Activated naive CD4-positive, alpha-beta T cell treated with anti-CD3 and anti-CD28 coated beads for 36 hours (primary cell): ENCODE measurements around the gene DUSP28. TPM values are rescaled to one million over a fixed set of nuclear protein-coding genes. Genes with fewer than 3 reads are reported as not detected.
"Not testable (repeated sequence)": the region's sequence is repeated elsewhere in the genome, so short reads cannot be mapped to it uniquely, and the experiment has no call there.

Experiments used
- CTCF ChIA-PET: fragments of 350-600 bp; sonication (Branson Sonifier 250); formaldehyde crosslinking; loops from one replicate; lab custom pipeline; 2021; ENCODE audit warnings: antibody characterized with exemption; lab: Charles Lee
- DNase-seq: peaks from one replicate; pipeline ENCODE4 v3.0.0-alpha.2; 2020
- H3K27ac Mint-ChIP-seq: one replicate; pipeline ENCODE4 v1.8.0; 2021; ENCODE audit warnings: mild to moderate bottlenecking, mixed read lengths
- H3K27me3 Mint-ChIP-seq: one replicate; pipeline ENCODE4 v1.8.0; 2021; ENCODE audit warnings: low read depth, mixed read lengths
- H3K36me3 Mint-ChIP-seq: one replicate; pipeline ENCODE4 v1.8.0; 2021; ENCODE audit warnings: low read depth, mixed read lengths
- H3K4me1 Mint-ChIP-seq: one replicate; pipeline ENCODE4 v1.8.0; 2021; ENCODE audit warnings: low read depth, mixed read lengths
- H3K4me3 Mint-ChIP-seq: one replicate; pipeline ENCODE4 v1.8.0; 2021; ENCODE audit warnings: mild to moderate bottlenecking, moderate library complexity, mixed read lengths
- H3K9me3 Mint-ChIP-seq: one replicate; pipeline ENCODE4 v1.8.0; 2021; ENCODE audit warnings: mixed read lengths
- intact Hi-C: fragments of 100-400 bp; cut with micrococcal nuclease; formaldehyde crosslinking; loops from one replicate; pipeline ENCODE4 v1.15.1; 2023
- total RNA-seq, 2 experiments: library from RNA; stranded (reverse); gene quantifications; one replicate each; pipeline ENCODE4 v1.2.3, GENCODE V29; 2021

Gene DUSP28
- total RNA-seq, 2 experiments from 2014 or later: 5.1 to 5.6 TPM

GRCh38 chr2:240520130-240520973, 39.8 kb upstream of the DUSP28 start:
- H3K36me3 Mint-ChIP-seq: peaks cover 35% of the 10 kb centered on the region
- H3K9me3 Mint-ChIP-seq: peaks cover 6% of the 10 kb centered on the region
- CTCF ChIA-PET: no interaction called here
- peaks cover 5% of the 10 kb centered on the region for H3K4me1 Mint-ChIP-seq
- no peak for DNase-seq
- H3K27me3 Mint-ChIP-seq: no peaks in the 10 kb centered on the region
- H3K4me3 Mint-ChIP-seq: no peak overlapping the region
- intact Hi-C loops: no loop called here
- no peak overlapping the region for H3K27ac Mint-ChIP-seq

GRCh38 chr2:240520974-240521350, 39.2 kb upstream of the DUSP28 start:
- Mint-ChIP-seq H3K36me3 (peaks cover 39% of the 10 kb centered on the region), H3K27ac (no peak overlapping the region), H3K4me1 (peaks cover 5% of the 10 kb centered on the region), H3K27me3 (no peaks in the 10 kb centered on the region), H3K9me3 (peaks cover 10% of the 10 kb centered on the region), H3K4me3 (no peak overlapping the region)
- intact Hi-C loops: no loop called here
- CTCF ChIA-PET: no interaction called here
- DNase-seq: no peak

- Mint-ChIP-seq H3K9me3 (peaks cover 10% of the 10 kb centered on the region), H3K36me3 (peaks cover 47% of the 10 kb centered on the region)
- CTCF ChIA-PET: interaction anchor here (0.6 to 1.1 kb wide), 2 partner anchors 8 to 44 kb away, joined by 3 read pairs; no protein-coding TSS in a partner anchor
- H3K27ac Mint-ChIP-seq, intact Hi-C loops, H3K4me1 Mint-ChIP-seq, H3K4me3 Mint-ChIP-seq, H3K27me3 Mint-ChIP-seq, DNase-seq: not testable (repeated sequence)
Observed at GRCh38 chr2:240521885-240522284, 38.3 kb upstream of the DUSP28 start.

GRCh38 chr2:240522406-240522805, 37.8 kb upstream of the DUSP28 start:
- Mint-ChIP-seq H3K4me3 (no peak overlapping the region), H3K4me1 (peaks cover 5% of the 10 kb centered on the region), H3K27ac (no peak overlapping the region), H3K27me3 (no peaks in the 10 kb centered on the region), H3K9me3 (peaks cover 14% of the 10 kb centered on the region), H3K36me3 (peaks cover 52% of the 10 kb centered on the region)
- intact Hi-C loops: no loop called here
- CTCF ChIA-PET: interaction anchor here (1.1 kb wide), 1 partner anchor 8 kb away, joined by 3 read pairs; no protein-coding TSS in a partner anchor
- no peak for DNase-seq

GRCh38 chr2:240523451-240524281, 36.5 kb upstream of the DUSP28 start:
- Mint-ChIP-seq H3K27ac (no peak overlapping the region), H3K4me1 (peaks cover 5% of the 10 kb centered on the region), H3K36me3 (peaks cover 59% of the 10 kb centered on the region), H3K9me3 (peaks cover 17% of the 10 kb centered on the region), H3K27me3 (no peaks in the 10 kb centered on the region), H3K4me3 (no peak overlapping the region)
- intact Hi-C loops: no loop called here
- CTCF ChIA-PET: interaction anchor here (1.7 kb wide), 1 partner anchor 10 kb away, joined by 6 read pairs; no protein-coding TSS in a partner anchor
- DNase-seq: no peak

- intact Hi-C loops: no loop called here
- CTCF ChIA-PET: interaction anchor here (1.7 kb wide), 1 partner anchor 11 kb away, joined by 6 read pairs; no protein-coding TSS in a partner anchor
- no peak overlapping the region for H3K4me3 Mint-ChIP-seq
- no peak for DNase-seq
- no peak overlapping the region for H3K27ac Mint-ChIP-seq
- H3K36me3 Mint-ChIP-seq: peaks cover 70% of the 10 kb centered on the region
- peaks cover 17% of the 10 kb centered on the region for H3K9me3 Mint-ChIP-seq
- no peaks in the 10 kb centered on the region for H3K27me3 Mint-ChIP-seq
- peaks cover 3% of the 10 kb centered on the region for H3K4me1 Mint-ChIP-seq
Observed at GRCh38 chr2:240524963-240525718, 35.0 kb upstream of the DUSP28 start.

GRCh38 chr2:240525802-240526201, 34.4 kb upstream of the DUSP28 start:
- no peak for DNase-seq
- H3K27ac Mint-ChIP-seq: no peak overlapping the region
- CTCF ChIA-PET: no interaction called here
- H3K36me3 Mint-ChIP-seq: peaks cover 69% of the 10 kb centered on the region
- intact Hi-C loops: no loop called here
- H3K9me3 Mint-ChIP-seq: peaks cover 17% of the 10 kb centered on the region
- no peaks in the 10 kb centered on the region for H3K27me3 Mint-ChIP-seq
- H3K4me3 Mint-ChIP-seq: no peak overlapping the region
- peaks cover under 1% of the 10 kb centered on the region for H3K4me1 Mint-ChIP-seq

- Mint-ChIP-seq H3K36me3 (peaks cover 75% of the 10 kb centered on the region), H3K27ac (no peak overlapping the region), H3K27me3 (no peaks in the 10 kb centered on the region), H3K4me3 (no peak overlapping the region), H3K4me1 (no peaks in the 10 kb centered on the region), H3K9me3 (peaks cover 23% of the 10 kb centered on the region)
- CTCF ChIA-PET: no interaction called here
- intact Hi-C loops: no loop called here
- no peak for DNase-seq
Observed at GRCh38 chr2:240526521-240526920, 33.6 kb upstream of the DUSP28 start.

GRCh38 chr2:240527153-240527750, 32.9 kb upstream of the DUSP28 start:
- intact Hi-C loops: no loop called here
- Mint-ChIP-seq H3K9me3 (peaks cover 31% of the 10 kb centered on the region), H3K27ac (no peak overlapping the region), H3K4me1 (no peaks in the 10 kb centered on the region), H3K36me3 (peaks cover 78% of the 10 kb centered on the region), H3K4me3 (no peak overlapping the region), H3K27me3 (no peaks in the 10 kb centered on the region)
- CTCF ChIA-PET: no interaction called here
- no peak for DNase-seq

GRCh38 chr2:240528406-240529040, 31.6 kb upstream of the DUSP28 start:
- Mint-ChIP-seq H3K27ac (no peak overlapping the region), H3K36me3 (peaks cover 78% of the 10 kb centered on the region), H3K4me3 (no peak overlapping the region), H3K4me1 (no peaks in the 10 kb centered on the region), H3K27me3 (no peaks in the 10 kb centered on the region), H3K9me3 (peaks cover 37% of the 10 kb centered on the region)
- CTCF ChIA-PET: interaction anchor here (0.8 kb wide), 1 partner anchor 14 kb away, joined by 3 read pairs; no protein-coding TSS in a partner anchor
- no peak for DNase-seq
- intact Hi-C loops: no loop called here

GRCh38 chr2:240529344-240529999, 30.7 kb upstream of the DUSP28 start:
- H3K9me3 Mint-ChIP-seq: peaks cover 40% of the 10 kb centered on the region
- H3K36me3 Mint-ChIP-seq: peaks cover 79% of the 10 kb centered on the region
- CTCF ChIA-PET: interaction anchor here (0.8 kb wide), 1 partner anchor 15 kb away, joined by 3 read pairs; no protein-coding TSS in a partner anchor
- H3K4me3 Mint-ChIP-seq: no peak overlapping the region
- intact Hi-C loops: no loop called here
- no peaks in the 10 kb centered on the region for H3K27me3 Mint-ChIP-seq
- H3K27ac Mint-ChIP-seq: no peak overlapping the region
- DNase-seq: no peak
- no peaks in the 10 kb centered on the region for H3K4me1 Mint-ChIP-seq
